PFSK-1 (cell line): ENCODE data around the gene FBXW11.

Source experiments
- FOXP2 ChIP-seq: optimal IDR thresholded peaks from 2 replicates; pipeline ENCODE3; 2011; ENCODE audit warnings: borderline replicate concordance, control low read depth, inconsistent platforms; ENCODE audit not compliant: insufficient read depth; ENCODE audit errors: extremely low read length, extremely low read depth
- POLR2AphosphoS5 ChIP-seq: IDR thresholded peaks from 2 replicates; pipeline ENCODE4 v1.6.1; 2012; ENCODE audit warnings: low read depth, mild to moderate bottlenecking, control low read depth, low read length, moderate library complexity
- TAF1 ChIP-seq: IDR thresholded peaks from 2 replicates; pipeline ENCODE4 v1.6.1; 2012; ENCODE audit warnings: low read length, control low read depth, borderline replicate concordance; ENCODE audit not compliant: insufficient read depth

DNA sequence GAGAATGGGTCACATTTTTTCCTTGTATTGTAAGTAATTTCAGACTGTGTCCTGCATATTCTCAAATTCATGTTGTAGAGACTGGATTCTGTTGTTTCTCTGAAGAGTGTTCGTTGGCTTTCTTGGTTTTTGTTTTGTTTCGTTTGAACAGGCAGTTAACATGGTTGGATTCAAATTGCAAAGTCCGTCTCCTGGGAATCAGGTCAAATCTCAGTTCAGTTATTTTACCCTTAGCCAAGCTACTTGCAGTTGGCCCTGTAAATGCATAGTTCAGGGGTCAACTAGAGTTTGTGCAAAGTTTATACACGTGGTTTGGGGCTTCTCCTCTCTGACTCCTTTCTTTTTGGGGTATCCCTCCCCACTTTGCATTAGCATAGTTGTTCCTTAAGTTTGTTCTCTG lies 21.7 kb upstream of the FBXW11 start:
- TF ChIP-seq FOXP2 (no peak), POLR2AphosphoS5 (no peak), TAF1 (no peak)
